Activated T-cell treated with anti-CD3 and anti-CD28 coated beads for 1 hour (primary cell): ENCODE measurements around the gene ZNF324.
"Not testable (repeated sequence)": the region's sequence is repeated elsewhere in the genome, so short reads cannot be mapped to it uniquely, and the experiment has no call there.

Source experiments
- DNase-seq: peaks from one replicate; pipeline ENCODE4 v3.0.0-alpha.2; 2020; ENCODE audit warnings: low read depth

Gene ZNF324

DNA sequence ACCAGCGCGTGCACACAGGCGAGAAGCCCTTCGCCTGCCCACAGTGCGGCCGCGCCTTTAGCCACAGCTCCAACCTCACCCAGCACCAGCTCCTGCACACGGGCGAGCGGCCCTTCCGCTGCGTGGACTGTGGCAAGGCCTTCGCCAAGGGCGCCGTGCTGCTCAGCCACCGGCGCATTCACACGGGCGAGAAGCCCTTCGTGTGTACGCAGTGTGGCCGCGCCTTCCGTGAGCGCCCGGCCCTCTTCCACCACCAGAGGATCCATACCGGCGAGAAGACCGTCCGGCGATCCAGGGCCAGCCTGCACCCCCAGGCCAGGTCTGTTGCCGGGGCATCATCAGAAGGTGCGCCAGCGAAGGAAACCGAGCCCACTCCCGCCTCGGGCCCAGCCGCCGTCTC lies 4.9 kb downstream of the ZNF324 start:
- no peak for DNase-seq

DNA sequence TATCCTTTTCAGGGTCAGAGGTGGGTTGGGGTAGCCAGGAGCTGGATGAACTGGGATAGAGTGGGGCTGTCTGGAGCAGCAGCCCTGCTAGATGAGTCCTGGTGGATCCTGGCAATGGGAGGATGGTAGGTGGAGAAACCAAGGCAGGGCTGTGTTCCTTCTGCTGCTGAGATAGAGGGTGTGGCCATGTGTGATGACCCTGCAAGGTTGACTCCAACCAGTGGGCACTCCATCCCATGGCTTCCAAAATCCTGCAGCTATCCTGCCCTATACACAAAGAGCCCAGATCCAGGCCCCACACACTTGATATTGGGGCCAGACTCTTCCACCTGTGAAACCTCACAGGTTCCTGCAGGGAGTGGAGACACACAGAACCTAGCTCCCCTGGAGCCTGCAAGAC lies 6.9 kb downstream of the ZNF324 start:
- no peak for DNase-seq

DNA sequence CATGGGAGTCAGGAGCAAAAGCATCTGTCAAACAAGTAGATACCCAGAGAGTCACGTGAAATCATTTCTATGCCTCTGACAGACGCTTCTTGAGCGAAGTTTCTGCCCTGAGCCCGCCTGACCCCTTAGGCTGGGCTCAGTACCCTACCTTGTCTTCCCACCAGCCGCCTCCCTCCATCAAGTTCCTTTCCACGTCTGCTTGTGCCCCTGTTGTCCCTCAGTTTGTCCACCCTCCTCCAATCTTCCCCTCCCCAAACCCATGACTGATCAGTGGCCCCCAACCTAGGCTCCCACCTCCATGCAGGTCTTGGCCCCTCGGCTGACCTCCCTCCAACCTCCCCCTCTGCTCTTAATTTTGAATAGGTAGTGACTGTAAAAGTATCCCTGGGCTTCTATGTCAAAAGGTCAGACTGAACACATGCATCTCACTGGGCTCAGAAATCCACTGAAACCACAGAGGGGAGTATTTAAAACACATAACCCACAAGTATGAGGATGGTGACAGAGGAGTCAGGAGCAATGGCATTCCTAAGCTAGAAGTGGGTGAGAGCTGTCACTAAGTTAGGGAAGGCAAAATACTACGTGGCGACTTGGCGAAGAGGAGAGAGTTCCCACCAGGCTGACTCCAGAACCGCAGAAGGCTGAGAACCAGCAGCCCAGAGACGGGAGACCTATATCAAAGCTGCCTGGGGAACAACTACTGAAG lies 7.6 kb downstream of the ZNF324 start:
- no peak for DNase-seq

DNA sequence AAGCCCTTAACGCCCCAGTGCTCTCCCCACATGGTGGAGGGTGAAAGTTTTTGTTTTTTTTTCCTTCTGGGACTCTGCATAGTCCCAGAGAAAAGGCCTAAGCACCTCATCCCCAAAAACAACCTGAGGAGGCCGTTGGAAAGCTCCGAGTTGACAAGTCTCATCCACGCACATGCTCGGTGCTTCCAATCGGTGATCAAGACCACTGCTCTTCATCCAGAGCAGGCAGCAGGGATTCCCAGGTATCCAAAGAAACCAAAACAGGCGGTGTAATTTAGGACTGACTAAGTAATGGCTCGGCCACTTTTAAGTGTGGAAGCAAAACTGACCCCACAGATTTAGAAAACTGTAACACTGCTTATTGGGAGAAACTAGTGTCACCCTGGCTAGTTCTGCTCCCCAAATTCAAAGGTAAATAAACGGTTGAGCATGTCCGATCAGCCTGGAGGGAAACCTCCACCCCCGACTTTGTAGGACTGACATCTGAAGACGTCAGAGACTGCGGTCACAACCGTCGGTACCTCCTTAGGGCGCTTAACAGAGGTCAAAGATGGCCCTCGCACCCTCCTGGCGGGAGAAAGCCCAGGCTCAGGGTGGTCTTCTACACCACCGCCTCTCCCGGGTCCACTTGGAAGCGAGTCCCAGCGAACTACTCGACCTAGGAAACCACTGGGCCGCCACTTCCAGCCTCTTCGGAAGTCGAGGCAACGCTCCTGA lies 8.3 kb downstream of the ZNF324 start:
- no peak for DNase-seq

DNA sequence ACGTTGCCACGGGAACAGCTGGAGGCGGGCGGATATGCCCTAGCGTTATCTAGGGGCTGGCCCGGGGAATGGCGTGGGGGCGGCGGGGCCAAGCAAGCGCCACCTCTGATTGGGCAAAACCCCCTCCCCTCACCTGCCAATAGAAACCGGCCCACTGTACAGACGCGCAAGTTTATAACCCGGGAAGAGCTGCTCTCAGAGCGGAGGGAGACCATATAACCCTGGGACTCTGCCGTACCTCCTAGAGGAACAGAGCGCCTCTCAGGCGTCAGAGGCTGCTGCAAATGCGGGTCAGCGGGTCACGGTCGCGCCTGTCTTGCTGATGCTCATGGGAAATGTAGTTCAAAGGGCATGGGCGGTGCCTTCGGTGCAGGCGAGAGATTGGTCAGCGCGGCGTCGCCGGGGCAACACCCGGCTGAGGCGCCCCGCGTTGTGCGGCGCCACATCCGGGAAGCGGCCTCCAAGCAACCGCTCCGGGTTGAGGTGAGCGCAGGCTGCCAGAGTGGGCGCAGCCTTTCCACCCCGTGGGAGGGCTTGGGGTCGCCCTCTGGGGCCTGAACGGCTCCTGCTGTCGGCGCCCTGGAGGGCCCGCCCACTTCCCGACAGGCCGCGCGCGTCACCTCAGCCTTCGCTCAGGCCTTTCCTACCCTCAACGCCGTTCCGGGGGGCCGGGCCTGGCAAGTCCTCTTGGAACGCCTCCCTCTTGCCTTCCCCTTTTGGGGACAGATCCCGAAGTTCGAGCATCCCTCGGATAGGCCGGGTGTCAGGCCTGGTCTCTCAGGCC lies 9.0 kb downstream of the ZNF324 start, which contains the start of gene ZNF446:
Gene ZNF446, plus strand, starts transcription at position 639 of the 784 bp plus-strand sequence. CDS start 867 bp downstream, outside the sequence.
- peak; percentile 89 for DNase-seq

DNA sequence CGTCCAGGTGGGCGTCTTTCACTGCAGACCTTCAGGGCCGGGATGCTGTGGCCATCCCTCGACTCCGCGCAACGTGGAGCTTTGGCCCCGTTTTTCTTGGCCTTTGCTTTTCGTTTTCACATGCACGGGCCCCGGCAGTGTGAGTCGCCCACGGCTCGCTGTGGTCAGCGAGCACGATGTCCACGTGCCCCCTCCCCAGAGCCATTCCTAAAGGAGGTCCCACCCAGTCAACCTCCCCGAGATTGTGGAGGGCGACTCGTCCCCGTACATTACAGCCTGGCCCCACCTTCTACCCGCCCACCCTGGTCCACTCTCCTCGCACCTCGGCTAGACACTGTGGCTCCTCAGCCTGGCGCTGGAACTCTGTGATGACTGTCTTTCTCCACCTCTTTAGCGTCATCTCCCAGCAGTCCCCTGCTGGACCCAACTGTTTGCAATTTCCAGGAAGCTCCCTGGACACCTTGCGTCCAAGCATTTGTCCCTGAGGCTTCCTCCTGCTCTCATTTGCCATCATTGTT lies 9.7 kb downstream of the ZNF324 start:
- no peak for DNase-seq

DNA sequence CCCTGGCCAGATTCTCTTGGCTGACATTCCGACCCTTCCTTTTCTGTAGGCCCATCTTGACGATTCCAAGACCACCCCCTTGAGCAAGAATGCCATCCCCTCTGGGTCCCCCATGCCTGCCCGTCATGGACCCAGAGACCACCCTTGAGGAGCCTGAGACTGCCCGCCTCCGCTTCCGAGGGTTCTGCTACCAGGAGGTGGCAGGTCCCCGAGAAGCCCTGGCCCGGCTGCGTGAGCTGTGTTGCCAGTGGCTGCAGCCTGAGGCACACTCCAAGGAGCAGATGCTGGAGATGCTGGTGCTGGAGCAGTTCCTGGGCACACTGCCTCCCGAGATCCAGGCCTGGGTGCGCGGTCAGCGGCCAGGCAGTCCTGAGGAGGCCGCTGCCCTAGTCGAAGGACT lies 10.2 kb downstream of the ZNF324 start:
- no peak for DNase-seq

DNA sequence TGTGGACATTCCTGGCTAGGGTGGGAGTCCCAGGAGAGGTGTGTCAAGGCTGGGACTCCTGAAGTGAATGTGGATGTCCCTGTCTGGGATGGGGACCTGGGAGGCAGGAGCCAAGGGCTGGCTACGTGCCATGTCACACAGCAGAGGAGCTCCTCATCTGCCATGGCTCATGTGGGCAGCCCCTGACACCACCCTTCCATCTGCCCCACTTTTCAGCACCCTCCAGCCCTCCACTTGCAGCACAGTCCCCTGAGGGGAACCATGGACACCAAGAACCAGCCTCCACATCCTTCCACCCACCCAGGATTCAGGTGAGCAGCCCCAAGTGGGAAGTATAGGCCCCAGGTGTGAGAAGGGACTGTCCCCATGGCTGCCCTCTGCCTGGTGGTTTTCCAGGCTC lies 11.0 kb downstream of the ZNF324 start:
- no peak for DNase-seq

DNA sequence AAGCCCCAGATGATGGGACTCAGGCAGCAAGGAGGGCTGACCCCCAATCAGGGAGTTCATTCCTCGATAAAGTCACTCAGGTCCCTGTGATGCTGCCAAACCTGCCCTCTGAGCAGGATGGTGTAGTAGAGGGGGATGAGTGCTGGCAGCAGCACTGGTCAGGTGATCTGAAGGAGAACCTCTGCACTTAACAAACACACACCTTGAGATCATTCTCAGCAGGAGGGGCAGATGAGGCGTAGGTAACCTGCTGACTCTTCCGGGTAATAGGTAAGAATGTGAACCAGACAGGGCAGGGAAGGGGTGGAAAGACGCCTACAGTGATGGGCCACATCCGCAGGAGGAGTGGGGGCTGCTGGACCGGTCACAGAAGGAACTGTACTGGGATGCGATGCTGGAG lies 12.4 kb downstream of the ZNF324 start:
- DNase-seq: no peak

DNA sequence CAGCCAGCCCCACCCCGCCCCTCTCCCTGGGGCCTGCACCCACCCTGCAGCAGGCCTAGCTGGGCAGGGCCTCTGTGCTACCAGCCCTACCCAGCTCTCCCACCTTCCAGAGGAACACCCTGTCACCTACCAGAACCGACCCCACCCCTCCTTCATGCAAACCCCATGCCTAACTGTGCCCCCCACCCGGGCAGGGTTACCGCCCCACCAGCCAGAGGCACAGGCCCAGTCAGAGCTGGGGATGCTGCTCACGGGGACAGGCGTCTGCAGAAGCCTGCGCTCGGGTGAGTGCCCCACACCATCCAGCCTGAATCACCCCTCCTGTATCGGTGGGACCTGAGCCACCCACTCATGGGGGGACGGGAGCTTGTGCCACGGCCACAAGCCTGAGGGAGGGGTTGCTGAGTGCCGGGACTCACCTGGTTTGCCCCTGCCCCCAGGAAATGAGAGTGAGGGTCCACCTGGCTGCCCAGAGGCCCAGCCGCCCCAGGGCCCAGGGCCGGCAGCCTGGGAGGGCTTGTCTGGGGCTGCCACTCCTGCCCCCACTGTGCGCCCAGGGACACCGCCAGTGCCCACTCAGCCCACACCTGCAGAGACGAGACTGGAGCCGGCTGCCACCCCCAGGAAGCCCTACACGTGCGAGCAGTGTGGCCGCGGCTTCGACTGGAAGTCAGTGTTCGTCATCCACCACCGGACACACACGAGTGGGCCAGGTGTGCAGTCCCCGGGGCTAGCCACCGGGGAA lies 13.0 kb downstream of the ZNF324 start:
- DNase-seq: no peak

DNA sequence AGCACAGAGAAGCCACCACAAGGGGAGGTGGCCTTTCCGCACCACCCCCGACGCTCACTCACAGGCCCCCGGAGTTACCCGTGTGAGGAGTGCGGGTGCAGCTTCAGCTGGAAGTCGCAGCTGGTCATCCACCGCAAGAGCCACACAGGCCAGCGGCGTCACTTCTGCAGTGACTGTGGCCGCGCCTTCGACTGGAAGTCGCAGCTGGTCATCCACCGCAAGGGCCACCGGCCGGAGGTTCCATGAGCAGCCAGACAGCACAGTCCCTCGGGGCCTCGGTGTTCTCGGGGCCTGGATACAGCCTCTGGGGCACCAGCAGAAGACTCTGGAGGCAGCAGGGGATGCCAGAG lies 13.6 kb downstream of the ZNF324 start:
- DNase-seq: no peak

DNA sequence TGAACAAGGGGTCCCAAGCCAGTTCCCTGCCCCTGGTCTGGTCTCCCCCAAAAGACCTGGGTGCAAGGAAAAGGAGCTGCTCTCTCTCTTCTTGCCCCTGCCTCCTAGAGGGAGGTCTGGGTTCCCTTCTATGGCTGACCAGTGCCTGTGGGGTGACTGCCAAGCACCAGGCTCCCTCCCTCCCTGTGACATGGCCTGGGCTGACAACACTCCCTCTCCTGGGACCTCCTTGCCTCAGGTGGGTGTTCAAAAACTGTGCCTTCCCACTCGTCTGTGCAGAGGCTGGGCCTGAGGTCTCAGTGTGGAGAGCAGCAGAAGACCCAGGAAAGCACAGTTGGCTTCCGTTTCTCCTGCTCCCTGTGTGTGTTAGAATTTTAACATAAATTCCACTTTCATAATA lies 14.0 kb downstream of the ZNF324 start:
- DNase-seq: no peak

DNA sequence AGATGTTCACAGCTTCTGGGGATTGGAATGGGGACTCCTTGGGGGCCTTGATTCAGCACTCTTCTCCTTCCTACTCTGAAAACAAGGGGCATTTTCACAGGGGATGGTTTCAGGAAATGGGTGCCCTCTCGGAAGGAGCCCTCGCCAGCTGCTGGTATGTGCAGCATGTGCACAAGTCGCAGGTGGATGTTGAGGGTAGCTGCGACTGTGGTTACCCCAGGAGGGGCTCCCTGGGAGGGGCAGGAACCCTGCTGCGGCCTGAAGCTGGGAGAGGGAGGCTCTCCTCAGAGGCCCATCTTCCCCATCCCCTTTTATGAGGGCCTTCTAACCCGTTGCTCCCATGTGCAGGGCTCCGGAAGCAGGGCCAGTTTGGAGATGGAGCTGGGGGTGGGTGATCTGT lies 15.5 kb downstream of the ZNF324 start:
- DNase-seq: no peak

DNA sequence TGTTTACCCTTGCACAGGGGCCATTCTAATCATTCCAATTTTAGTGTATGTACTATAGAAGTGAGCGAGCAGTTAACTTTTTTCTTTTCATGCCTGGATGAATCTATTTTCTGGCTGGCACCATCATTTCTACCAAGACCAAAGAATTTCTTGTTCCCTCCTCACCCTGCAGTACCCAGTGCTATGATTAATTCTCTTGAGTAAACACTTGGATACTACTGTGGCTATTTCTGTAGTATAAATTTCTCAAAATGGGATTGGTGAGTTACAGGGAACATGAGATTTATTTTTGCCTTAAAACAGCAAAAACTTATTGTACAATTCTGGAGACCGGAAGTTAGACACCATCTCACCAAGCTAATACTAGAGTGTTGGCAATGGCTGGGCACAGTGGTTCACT lies 16.9 kb downstream of the ZNF324 start:
- no peak for DNase-seq

DNA sequence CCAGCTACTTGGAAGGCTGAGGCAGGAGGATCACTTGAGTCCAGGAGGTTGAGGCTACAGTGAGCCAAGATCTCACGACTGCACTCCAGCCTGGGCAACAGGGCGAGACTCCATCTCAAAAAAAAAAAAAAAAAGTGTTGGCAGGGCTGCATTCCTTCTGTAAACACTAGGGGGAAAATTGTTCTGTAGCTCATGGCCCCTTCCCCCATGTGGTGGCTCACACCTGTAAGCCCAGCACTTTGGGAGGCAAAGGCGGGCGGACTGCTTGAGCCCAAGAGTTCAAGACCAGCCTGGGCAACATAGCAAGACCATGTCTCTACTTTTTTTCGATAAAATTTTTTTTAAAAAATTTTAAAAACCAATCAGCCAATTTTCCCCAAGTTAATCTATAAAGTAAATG lies 17.5 kb downstream of the ZNF324 start:
- not testable (repeated sequence) for DNase-seq

DNA sequence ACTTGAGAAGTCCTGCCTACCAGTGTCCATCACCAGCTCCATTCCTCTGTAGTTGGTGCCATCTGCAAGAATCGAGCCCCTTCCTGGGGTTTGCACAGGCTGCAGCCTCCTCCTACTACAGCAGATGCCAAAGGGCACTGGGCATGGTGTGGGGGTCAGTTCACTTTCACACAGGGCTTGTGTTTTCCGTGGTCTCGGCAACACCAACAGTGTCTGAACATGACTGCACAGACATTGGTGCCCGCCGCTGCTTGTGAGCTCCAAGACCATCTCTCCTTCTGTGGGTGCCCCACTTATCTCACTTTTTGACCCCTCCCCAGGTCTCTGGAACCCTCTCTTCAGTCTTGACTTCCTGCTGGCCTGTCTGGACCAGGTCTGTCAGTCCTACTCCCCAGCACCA lies 24.5 kb downstream of the ZNF324 start:
- DNase-seq: no peak

DNA sequence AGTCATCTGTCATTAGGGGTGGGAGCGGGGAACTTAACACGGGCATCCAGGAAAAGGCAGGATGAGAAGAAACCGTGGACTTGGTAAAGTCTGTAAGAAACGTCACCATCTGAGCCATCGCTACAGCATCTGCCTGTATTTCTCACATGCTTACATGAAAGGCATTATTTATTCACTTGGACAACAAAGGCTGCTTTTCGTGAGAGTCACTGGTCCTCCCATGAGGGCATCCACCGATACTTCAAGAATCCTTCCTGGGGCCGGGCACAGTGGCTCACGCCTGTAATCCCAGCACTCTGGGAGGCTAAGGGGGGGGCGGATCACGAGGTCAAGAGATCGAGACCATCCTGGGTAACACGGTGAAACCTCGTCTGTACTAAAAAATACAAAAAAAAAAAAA lies 25.4 kb downstream of the ZNF324 start:
- no peak for DNase-seq

DNA sequence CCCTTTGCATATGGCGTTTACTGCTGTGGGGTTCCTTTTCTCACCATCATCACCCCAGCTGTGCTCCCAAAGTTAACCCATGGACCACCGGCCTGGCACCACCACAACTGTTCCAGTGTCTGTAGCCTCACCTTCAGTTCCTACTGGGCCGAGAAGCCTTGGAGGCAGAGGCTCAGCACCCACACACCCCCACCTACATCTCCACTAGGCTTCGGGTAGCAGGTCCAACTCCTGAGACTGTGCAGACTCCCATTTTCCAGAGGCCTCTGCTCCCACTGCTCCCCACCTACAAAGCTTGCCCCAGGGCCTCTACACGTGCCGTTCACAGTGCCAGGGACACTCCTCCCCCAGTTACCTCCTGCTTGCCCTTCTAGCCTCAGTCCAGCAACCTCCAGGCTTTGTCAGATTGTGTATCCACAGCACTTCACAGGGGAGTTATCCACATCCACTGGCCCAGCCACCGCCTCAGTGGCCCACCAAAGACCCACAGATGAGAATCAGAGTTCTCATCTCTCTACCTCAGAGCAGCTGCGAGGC lies 30.8 kb downstream of the ZNF324 start:
- DNase-seq: no peak

DNA sequence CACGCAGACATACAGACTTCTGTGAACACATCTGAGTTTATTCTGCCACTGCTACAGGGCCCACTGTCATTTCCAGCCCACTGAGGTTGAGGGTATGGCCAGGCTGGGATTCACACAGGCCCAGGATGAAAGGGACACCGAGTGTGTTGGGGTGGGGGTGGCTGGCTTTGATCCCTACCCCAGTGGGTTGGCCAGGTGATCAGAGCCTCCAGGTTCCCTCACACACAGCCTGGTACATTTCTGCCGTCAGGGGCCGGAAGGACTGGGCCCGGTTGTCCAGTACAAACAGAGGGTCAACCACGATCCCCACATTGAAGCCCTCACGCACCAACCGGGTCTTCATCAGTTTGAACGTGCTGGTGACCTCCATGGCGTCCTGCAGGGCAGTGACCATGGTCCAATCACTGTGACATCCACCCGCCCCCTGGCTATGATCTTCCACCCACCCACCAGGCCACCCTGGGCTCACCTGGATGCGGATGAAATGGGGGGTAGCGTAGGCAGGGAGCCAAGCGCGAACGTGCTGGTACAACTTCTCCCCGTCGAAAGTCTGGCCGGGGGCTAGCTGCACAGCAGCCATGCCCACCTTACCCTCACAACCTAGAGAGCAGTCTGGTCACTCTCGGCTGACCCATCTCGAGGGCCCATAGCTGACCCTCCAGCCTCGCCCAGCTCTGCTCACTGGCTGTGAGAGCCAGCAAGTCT lies 31.6 kb downstream of the ZNF324 start:
- no peak for DNase-seq

DNA sequence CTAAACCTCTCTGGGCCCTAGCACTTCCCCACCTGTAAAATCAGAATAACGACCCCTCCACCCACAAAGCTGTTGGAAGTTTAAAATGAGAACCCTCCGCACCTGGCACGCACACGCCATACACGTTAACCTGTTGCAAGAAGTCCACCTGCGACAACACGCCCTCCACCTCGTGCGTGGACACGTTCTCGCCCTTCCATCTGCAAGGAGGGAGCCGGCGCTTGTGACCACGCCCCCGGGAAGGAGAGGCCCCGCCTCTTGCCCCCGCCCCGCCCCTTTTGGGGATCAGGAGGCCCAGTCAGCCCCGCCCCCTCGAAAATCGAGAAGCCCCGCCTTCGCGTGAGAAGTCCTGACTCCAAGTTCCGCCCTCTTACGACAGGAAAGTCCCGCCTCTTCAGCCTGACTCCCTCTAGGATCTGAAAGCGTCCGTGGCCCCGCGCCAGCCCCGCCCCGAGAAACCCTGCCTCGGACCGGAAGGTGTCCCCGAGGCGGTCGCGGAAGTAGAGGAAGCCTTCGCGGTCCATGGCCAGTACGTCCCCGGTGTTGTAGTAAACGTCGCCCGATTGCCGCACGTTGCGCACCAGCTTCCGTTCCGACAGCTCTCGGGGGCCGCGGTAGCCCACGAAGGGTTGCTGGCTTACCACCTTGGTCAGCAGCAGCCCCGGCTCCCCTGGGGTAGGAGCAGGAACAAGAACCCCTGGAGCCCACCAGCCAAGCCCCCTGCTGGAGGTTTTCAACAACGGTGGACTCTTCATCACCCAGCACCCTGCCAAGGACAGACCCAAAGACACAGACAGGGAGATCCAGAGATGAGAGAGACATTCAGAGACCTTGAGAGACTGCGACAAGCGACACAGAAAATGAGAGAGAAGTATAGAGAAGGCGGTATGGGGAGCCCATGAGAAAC lies 32.4 kb downstream of the ZNF324 start:
- DNase-seq: peak; percentile 94
